ENCODE measurements around the gene DUSP3.

Gene DUSP3

GRCh38 chr17:43820759-43821158 is 42.0 kb upstream of the DUSP3 start:
- no peak overlapping the region for H3K27ac ChIP-seq
- no peak for TF ChIP-seq CTCF (conservative IDR thresholded peaks at IDR 0.05; ENCODE audit: low read depth)
- ChIA-PET CTCF (no interaction called here), POLR2A (ENCODE audit: low non-redundant PET) (no interaction called here)
- no peak for DNase-seq (ENCODE audit: low spot score)

- CTCF ChIA-PET: interaction anchor here (0.6 kb wide), 1 partner anchor 86 kb away, joined by 4 read pairs; no protein-coding TSS in a partner anchor
- POLR2A ChIA-PET (ENCODE audit: low non-redundant PET): interaction anchor here (0.6 kb wide), 1 partner anchor 503 kb away, joined by 4 read pairs; no protein-coding TSS in a partner anchor
- DNase-seq (ENCODE audit: low spot score): no peak
- no peak overlapping the region for H3K27ac ChIP-seq
- no peak for TF ChIP-seq CTCF (conservative IDR thresholded peaks at IDR 0.05; ENCODE audit: low read depth)
Measured at GRCh38 chr17:43818966-43819365, 40.2 kb upstream of the DUSP3 start.

- ChIA-PET POLR2A (ENCODE audit: low non-redundant PET) (no interaction called here), CTCF (interaction anchor here (0.5 to 0.7 kb wide), 2 partner anchors 52 to 88 kb away, joined by 3 read pairs; no protein-coding TSS in a partner anchor)
- TF ChIP-seq CTCF (conservative IDR thresholded peaks at IDR 0.05; ENCODE audit: low read depth): no peak
Measured at GRCh38 chr17:43817826-43818225, 39.0 kb upstream of the DUSP3 start.

DNA sequence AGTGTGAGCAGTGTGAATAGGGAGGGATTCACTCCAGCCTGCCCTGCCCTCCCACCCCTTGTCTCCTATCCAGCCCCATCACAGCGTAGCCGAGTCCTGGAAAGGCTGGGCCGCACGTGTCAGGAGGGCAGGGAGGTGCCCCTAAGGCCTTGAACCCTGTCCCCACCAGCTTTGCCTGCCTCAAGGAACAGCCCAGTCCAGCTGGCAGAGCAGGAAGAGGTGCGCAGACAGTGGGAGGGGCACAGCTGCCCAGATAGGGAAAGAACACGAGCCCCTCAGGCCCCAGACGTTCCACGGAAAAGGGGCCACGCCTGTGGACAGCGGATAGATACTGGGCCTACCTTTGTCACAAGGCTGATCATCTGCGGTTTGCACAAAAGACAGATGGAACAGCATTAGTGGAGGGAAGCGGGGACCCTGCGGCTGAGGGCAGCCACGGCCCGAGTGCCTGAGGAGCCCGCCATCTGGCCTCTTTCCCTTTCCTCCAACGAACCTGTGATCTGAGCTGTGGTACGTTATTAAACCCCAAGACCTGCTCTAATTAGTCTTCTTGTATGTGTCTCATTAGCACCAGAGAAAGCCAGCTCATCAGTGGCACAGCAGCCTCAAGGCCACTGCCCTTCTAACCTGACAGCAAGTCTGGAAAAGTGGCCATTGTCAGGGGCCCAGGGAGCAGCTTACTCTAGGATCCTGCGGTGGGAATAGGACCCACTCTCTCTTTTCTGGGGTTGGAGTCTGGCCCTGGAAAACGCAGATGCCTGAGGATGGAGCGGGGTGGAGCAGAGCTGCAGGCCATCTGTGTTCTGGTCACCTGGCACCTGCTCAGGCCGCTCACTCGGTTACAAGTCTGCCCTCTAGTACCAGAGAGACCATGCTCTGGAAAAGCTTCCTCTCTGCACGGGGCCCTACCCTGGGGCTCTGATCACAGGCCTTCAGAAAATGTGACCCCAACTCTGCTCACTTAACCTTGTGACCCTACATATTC is 37.9 kb upstream of the DUSP3 start:
- TF ChIP-seq CTCF (conservative IDR thresholded peaks at IDR 0.05; ENCODE audit: low read depth): no peak
- peak overlapping the region; percentile 64 for H3K27ac ChIP-seq
- no peak for DNase-seq (ENCODE audit: low spot score)
- POLR2A ChIA-PET (ENCODE audit: low non-redundant PET): no interaction called here
- CTCF ChIA-PET: interaction anchor here (0.5 to 1.1 kb wide), 2 partner anchors 51 to 62 kb away, joined by 3 read pairs; no protein-coding TSS in a partner anchor

More at GRCh38 chr17:43817826-43818225, 39.0 kb upstream of the DUSP3 start:
- H3K27ac ChIP-seq: no peak overlapping the region
- DNase-seq (ENCODE audit: low spot score): no peak

DNA sequence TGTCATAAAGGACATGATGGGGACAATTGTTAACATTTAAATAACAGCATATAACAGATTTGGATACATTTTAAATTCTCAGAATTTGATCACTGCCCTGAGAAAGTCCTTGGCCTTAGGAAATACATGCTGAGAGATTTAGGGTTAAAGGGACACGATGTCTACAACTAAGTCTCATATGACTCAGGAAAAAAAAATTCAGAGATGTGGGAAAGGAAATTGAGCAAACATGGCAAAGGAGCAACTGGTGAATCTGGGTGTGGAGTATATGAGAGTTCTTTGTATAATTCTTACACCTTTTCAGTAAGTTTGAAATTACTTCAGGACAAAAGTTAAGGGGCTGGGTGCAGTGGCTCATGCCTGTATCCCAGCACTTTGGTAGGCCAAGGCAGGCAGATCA is 35.9 kb upstream of the DUSP3 start:
- ChIA-PET POLR2A (ENCODE audit: low non-redundant PET) (no interaction called here), CTCF (interaction anchor here (0.6 to 1.0 kb wide), 3 partner anchors 9 to 32 kb away, joined by 3 to 6 read pairs (median 4); partner anchors contain the start of gene CD300LG)
- H3K27ac ChIP-seq: peak overlapping the region; percentile 64
- peak; percentile 51 for DNase-seq (ENCODE audit: low spot score)
- TF ChIP-seq CTCF (conservative IDR thresholded peaks at IDR 0.05; ENCODE audit: low read depth): no peak

DNA sequence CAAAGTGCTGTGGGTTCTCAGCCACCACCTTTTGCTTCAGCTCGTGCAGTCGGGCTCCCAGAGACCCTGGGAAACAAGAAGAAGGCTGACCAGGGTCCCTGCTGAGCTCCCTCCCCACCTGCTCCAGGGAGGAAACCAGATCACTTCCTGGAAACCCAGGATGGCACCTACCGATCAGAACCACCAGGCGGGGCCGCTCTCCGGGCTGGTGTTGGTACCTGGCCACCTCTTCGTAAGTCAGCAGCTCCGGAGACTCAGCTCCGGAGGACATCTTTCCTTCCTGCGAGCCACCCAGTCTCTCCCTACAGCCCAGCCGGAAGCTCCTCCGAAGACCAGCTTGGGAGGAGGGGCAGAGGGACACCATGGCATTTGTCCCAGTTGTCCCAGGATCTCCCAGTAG is 35.2 kb upstream of the DUSP3 start:
- ChIA-PET CTCF (interaction anchor here (0.6 to 1.0 kb wide), 4 partner anchors 8 to 84 kb away, joined by 3 to 6 read pairs (median 6); partner anchors contain the start of gene CD300LG), POLR2A (ENCODE audit: low non-redundant PET) (no interaction called here)
- no peak for TF ChIP-seq CTCF (conservative IDR thresholded peaks at IDR 0.05; ENCODE audit: low read depth)
- H3K27ac ChIP-seq: no peak overlapping the region
- DNase-seq (ENCODE audit: low spot score): no peak
